ENCODE data around the gene CFAP20. TPM values are rescaled to one million over a fixed set of nuclear protein-coding genes. Genes with fewer than 3 reads are reported as not detected.
A peak's percentile ranks its signal among the peaks of the same experiment; 100 is the strongest.
"Not testable (repeated sequence)": the region's sequence is repeated elsewhere in the genome, so short reads cannot be mapped to it uniquely, and the experiment has no call there.

The CFAP20 gene
- total RNA-seq, 1 donor, result 35.7 TPM

- no peak overlapping the region for H3K4me3 ChIP-seq (ENCODE audit: low read depth, low read length)
- DNase-seq (ENCODE audit: low read depth), result no peak
- no peak for TF ChIP-seq CTCF (IDR thresholded peaks at IDR 0.05; ENCODE audit: insufficient read depth, low read length)
These were observed 26.4 kb downstream of the CFAP20 start for GRCh38 chr16:58102665-58103392.

- H3K4me3 ChIP-seq (ENCODE audit: low read depth, low read length), result no peak overlapping the region
- TF ChIP-seq CTCF (IDR thresholded peaks at IDR 0.05; ENCODE audit: insufficient read depth, low read length), result no peak
- no peak for DNase-seq (ENCODE audit: low read depth)
These were observed 29.3 kb downstream of the CFAP20 start for GRCh38 chr16:58099956-58100300.

GRCh38 chr16:58099097-58099955 lies 29.9 kb downstream of the CFAP20 start:
- DNase-seq (ENCODE audit: low read depth), result no peak
- H3K4me3 ChIP-seq (ENCODE audit: low read depth, low read length), result no peak overlapping the region
- no peak for TF ChIP-seq CTCF (IDR thresholded peaks at IDR 0.05; ENCODE audit: insufficient read depth, low read length)

GRCh38 chr16:58098207-58099096 lies 30.7 kb downstream of the CFAP20 start:
- no peak overlapping the region for H3K4me3 ChIP-seq (ENCODE audit: low read depth, low read length)
- DNase-seq (ENCODE audit: low read depth), result peak; percentile 26
- TF ChIP-seq CTCF (IDR thresholded peaks at IDR 0.05; ENCODE audit: insufficient read depth, low read length), result no peak

- DNase-seq (ENCODE audit: low read depth), result no peak
- no peak for TF ChIP-seq CTCF (IDR thresholded peaks at IDR 0.05; ENCODE audit: insufficient read depth, low read length)
These were observed 32.9 kb downstream of the CFAP20 start for GRCh38 chr16:58096249-58096648.

GRCh38 chr16:58095575-58095960 lies 33.6 kb downstream of the CFAP20 start:
- DNase-seq (ENCODE audit: low read depth), result not testable (repeated sequence)

More at GRCh38 chr16:58096249-58096648, 32.9 kb downstream of the CFAP20 start:
- no peak overlapping the region for H3K4me3 ChIP-seq (ENCODE audit: low read depth, low read length)

More at GRCh38 chr16:58095575-58095960, 33.6 kb downstream of the CFAP20 start:
- not testable (repeated sequence) for H3K4me3 ChIP-seq (ENCODE audit: low read depth, low read length)

Measured in fibroblast of the aortic adventitia (primary cell).